Body of pancreas (tissue), 4 donors: ENCODE measurements around the gene MAML3.

Source experiments
- POLR2A ChIP-seq, 3 donors: fragments of 450-650 bp; IDR thresholded peaks; one replicate each; pipeline ENCODE4 v1.6.1; 2016; ENCODE audit warnings: antibody characterized with exemption in 3 of 3, mild to moderate bottlenecking in 2 of 3
- TF ChIP-seq, protein P1 (sequence below), 7 experiments: fragments of 450-650 bp in 4 of 7; fragments of 200-600 bp in 3 of 7; sonication (generic) in 3 of 7; IDR thresholded peaks; one replicate each; pipeline ENCODE4 v1.5.1; 2016 to 2019; ENCODE audit warnings: antibody characterized with exemption in 7 of 7

GRCh38 chr4:139825523-139826014 lies 328.4 kb downstream of the MAML3 start:
- TF ChIP-seq, protein P1, sequence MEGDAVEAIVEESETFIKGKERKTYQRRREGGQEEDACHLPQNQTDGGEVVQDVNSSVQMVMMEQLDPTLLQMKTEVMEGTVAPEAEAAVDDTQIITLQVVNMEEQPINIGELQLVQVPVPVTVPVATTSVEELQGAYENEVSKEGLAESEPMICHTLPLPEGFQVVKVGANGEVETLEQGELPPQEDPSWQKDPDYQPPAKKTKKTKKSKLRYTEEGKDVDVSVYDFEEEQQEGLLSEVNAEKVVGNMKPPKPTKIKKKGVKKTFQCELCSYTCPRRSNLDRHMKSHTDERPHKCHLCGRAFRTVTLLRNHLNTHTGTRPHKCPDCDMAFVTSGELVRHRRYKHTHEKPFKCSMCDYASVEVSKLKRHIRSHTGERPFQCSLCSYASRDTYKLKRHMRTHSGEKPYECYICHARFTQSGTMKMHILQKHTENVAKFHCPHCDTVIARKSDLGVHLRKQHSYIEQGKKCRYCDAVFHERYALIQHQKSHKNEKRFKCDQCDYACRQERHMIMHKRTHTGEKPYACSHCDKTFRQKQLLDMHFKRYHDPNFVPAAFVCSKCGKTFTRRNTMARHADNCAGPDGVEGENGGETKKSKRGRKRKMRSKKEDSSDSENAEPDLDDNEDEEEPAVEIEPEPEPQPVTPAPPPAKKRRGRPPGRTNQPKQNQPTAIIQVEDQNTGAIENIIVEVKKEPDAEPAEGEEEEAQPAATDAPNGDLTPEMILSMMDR (IDR thresholded peaks at IDR 0.05): no peak
- TF ChIP-seq POLR2A (IDR thresholded peaks at IDR 0.05): no peak
